Measurements from ENCODE around the gene TWIST2. TPM values are rescaled to one million over a fixed set of nuclear protein-coding genes. Genes with fewer than 3 reads are reported as not detected.
A peak's percentile ranks its signal among the peaks of the same experiment; 100 is the strongest.

The TWIST2 gene
- total RNA-seq, 2 experiments from 2014 or later: not detected

DNA sequence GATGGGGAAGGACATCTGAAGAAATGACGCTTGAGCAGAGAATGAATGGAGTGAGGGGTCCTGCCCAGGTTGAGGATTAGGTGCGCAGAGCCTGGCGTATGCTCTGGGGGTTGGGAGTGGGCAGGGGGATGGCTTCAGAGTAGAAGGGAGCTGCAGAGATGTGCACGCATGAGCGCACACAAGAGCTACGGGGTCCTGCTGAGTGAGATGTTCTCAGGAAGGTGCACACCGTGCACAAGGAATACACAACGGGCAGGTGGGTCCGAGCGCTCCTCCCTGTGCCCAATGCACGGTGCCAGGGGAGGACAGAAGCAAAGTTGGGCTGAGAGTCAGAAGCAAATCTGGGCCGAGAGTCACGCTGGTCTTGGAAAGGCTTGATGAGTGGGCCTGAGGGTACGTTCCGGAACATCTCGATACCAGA, 25.5 kb downstream of the TWIST2 start:
- Mint-ChIP-seq H3K9me3 (peaks cover 18% of the 10 kb centered on the region), H3K27me3 (peaks cover 2% of the 10 kb centered on the region), H3K4me1 (ENCODE audit: low read depth) (no peaks in the 10 kb centered on the region), H3K36me3 (no peaks in the 10 kb centered on the region), H3K27ac (no peak overlapping the region), H3K4me3 (no peak overlapping the region)
- intact Hi-C loops (cut with micrococcal nuclease): no loop called here
- DNase-seq: peak; percentile 4
- ChIA-PET POLR2A (no interaction called here), CTCF (no interaction called here)

DNA sequence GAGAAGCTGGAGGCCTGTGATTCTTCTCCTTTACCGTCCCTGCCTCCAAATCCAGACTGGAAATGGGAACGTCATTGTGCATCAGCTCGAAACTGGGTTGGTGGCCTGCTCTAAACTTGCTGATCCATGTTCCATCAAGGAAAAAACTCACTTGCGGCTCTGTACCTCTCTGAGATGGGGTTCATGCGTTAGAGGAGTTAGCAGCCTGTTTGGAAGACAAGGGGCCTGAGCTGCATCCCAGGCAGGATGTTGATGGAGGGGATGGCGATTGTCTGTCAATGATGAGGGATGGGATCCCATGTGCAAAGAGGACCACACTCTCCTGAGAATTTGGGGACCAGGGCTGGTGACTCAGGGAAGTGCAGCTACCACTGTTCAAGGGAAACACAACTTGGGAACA, 26.0 kb downstream of the TWIST2 start:
- H3K36me3 Mint-ChIP-seq: no peaks in the 10 kb centered on the region

DNA sequence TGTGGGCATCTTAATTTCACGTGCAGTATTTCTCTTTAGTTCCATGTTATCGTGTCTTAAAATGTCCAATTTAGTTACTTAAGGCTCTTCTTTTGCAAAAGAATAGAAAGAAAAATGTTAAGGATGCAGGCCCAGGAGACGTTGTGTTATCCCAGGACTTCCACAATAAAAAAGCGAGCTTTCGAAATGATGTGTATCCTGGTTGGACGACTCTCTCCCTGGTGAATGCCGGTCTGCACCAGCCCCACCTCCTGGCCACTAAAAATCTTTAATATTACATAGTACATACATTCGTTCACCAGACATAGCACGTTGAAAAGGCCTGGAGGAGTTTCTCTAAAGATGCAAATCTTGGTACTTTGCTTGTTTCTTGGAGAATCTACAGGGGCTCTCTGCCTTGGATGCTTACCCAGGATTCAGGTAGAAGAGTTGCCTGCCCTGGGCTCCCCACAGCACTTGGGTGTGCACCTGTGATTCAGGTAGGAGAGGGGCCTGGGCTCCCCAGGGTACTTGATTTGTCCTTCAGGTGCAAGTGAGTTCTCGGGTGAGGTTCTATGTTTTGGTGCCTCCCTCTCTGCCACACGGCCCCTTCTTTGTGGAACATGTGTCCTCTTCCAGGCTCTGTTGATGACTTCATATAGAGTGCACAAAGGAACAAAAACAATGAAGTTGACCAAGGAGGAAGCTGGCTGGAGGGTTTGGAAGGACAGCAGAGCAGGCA, 26.6 kb downstream of the TWIST2 start:
- Mint-ChIP-seq H3K9me3 (peaks cover 18% of the 10 kb centered on the region), H3K4me1 (ENCODE audit: low read depth) (no peaks in the 10 kb centered on the region), H3K36me3 (no peaks in the 10 kb centered on the region), H3K27me3 (peaks cover 2% of the 10 kb centered on the region), H3K27ac (no peak overlapping the region), H3K4me3 (no peak overlapping the region)
- ChIA-PET POLR2A (no interaction called here), CTCF (no interaction called here)
- DNase-seq: no peak
- intact Hi-C loops (cut with micrococcal nuclease): no loop called here

More for the DNA sequence above, 26.0 kb downstream of the TWIST2 start:
- Mint-ChIP-seq H3K27ac (no peak overlapping the region), H3K9me3 (peaks cover 18% of the 10 kb centered on the region), H3K4me3 (no peak overlapping the region), H3K4me1 (ENCODE audit: low read depth) (no peaks in the 10 kb centered on the region), H3K27me3 (peaks cover 2% of the 10 kb centered on the region)
- ChIA-PET CTCF (no interaction called here), POLR2A (no interaction called here)
- intact Hi-C loops (cut with micrococcal nuclease): no loop called here
- DNase-seq: no peak

DNA sequence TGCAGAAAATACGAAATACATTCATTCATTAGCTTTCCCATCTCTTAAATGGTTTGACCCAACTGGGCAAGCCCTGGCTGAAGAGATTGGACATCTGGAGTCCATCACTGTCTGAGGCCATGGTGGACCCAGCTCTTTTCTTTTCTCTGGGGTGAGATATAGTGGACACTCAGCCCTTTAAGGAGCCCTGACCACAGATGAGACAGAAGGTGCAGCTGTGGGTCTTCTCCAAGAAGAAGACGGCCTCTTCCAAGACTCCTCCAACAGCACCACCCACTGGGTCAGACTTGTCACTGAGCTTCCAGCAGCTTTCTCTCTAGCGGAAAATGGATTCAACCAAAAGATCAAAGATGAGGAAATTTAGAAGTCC, 27.2 kb downstream of the TWIST2 start:
- no peak for DNase-seq
- H3K9me3 Mint-ChIP-seq: peaks cover 18% of the 10 kb centered on the region
- ChIA-PET POLR2A (no interaction called here), CTCF (no interaction called here)
- intact Hi-C loops (cut with micrococcal nuclease): no loop called here
- no peak overlapping the region for H3K27ac Mint-ChIP-seq
- no peaks in the 10 kb centered on the region for H3K36me3 Mint-ChIP-seq
- no peak overlapping the region for H3K4me3 Mint-ChIP-seq
- H3K27me3 Mint-ChIP-seq: peaks cover 2% of the 10 kb centered on the region
- H3K4me1 Mint-ChIP-seq (ENCODE audit: low read depth): no peaks in the 10 kb centered on the region

DNA sequence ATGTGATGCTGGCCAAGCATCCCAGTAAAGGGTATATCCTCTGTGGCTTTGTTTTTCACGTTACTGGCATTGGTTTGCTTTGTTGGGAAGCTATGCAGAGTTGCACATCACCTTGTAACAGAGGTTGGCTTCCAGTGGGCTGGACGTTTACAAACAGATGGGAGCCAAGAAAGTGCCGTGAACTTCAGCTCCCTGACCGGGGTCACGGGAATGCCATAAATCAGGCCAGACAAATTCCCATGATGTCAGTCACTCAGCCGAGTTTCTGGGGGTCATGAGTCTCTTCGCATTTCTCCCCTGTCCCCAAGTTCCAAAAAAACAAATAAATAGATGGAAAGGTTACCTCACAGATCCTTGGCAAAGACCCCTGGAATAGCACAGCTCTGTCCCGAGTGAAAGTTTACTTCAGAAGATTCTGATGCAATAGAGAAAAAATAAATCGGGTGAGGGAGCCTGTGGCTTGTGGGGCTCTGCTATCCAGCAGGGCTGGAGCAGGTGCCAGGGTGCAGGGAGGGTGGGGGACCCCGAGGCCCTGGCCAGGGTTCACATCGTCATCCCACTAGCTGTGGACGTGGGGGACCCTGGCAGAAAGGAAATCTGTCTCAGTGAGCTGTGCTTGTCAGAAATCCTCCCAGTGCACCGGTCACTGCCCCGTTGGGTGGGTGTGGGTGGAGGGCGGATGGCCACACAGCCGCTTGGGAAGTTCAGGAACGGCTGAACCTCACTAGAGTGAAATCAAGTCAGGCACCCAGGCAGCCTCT, 27.8 kb downstream of the TWIST2 start:
- ChIA-PET POLR2A (no interaction called here), CTCF (no interaction called here)
- peaks cover 2% of the 10 kb centered on the region for H3K27me3 Mint-ChIP-seq
- no peaks in the 10 kb centered on the region for H3K4me1 Mint-ChIP-seq (ENCODE audit: low read depth)
- DNase-seq: no peak
- H3K4me3 Mint-ChIP-seq: no peak overlapping the region
- no peak overlapping the region for H3K27ac Mint-ChIP-seq
- intact Hi-C loops (cut with micrococcal nuclease): no loop called here
- H3K9me3 Mint-ChIP-seq: peaks cover 18% of the 10 kb centered on the region
- no peaks in the 10 kb centered on the region for H3K36me3 Mint-ChIP-seq

DNA sequence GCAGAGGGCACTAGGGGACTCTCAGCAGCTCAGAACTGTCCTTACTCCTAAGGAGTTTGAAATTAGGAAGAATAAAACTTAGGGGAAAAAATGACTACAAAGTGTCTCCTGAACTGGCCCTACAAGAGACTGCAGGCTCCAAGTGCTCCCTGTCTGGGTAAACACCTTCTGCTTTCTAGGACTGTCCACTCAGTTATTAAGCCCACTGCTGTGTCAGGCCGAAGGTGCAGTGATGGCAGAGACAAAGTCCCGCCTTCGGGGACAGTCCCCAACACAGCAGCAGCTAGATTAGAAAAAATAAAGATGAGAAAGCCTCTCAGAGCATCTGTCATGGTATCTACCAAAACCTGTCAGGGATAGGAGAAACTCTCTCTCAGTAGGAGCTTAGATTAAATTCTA, 28.3 kb downstream of the TWIST2 start:
- intact Hi-C loops (cut with micrococcal nuclease): no loop called here
- ChIA-PET CTCF (no interaction called here), POLR2A (no interaction called here)
- Mint-ChIP-seq H3K4me1 (ENCODE audit: low read depth) (no peaks in the 10 kb centered on the region), H3K4me3 (no peak overlapping the region), H3K9me3 (peaks cover 18% of the 10 kb centered on the region), H3K27me3 (peaks cover 2% of the 10 kb centered on the region), H3K27ac (no peak overlapping the region), H3K36me3 (no peaks in the 10 kb centered on the region)
- DNase-seq: no peak

DNA sequence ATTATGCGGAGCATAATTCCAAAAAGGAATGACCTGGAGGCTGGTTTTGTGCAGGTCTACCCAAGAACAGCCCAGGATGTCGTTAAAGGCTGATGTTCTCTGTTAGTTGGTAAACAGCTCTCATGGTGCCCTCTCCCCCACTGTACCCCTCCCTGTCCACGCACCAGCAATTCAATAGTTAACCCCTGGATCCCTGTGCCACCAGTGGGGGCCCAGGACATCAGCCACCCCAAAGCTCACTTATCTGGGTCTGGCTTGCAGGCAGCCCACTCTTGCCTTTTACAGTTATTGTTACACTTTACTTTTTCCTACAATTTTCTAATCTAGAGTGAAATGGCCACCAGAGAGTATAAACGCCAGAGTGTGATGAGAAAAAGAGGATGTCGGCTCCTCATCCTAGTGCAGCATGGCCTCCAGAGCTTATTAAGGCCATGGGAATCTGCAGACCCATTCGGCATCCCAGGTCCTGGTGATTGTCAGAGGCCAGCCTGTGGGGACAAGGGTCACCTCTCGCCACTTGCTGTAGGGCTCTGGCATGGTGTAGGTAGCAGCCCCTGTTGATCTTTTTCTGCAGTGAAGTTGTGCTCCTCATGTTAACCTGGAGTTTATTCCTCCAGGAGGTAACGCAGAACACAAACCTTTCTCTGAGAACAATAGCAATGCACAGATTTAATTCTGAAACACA, 30.3 kb downstream of the TWIST2 start:
- no peaks in the 10 kb centered on the region for H3K36me3 Mint-ChIP-seq
- ChIA-PET POLR2A (no interaction called here), CTCF (no interaction called here)
- H3K4me3 Mint-ChIP-seq: no peak overlapping the region
- H3K9me3 Mint-ChIP-seq: peaks cover 18% of the 10 kb centered on the region
- intact Hi-C loops (cut with micrococcal nuclease): no loop called here
- no peak overlapping the region for H3K27ac Mint-ChIP-seq
- no peaks in the 10 kb centered on the region for H3K4me1 Mint-ChIP-seq (ENCODE audit: low read depth)
- no peak for DNase-seq
- peaks cover 4% of the 10 kb centered on the region for H3K27me3 Mint-ChIP-seq

DNA sequence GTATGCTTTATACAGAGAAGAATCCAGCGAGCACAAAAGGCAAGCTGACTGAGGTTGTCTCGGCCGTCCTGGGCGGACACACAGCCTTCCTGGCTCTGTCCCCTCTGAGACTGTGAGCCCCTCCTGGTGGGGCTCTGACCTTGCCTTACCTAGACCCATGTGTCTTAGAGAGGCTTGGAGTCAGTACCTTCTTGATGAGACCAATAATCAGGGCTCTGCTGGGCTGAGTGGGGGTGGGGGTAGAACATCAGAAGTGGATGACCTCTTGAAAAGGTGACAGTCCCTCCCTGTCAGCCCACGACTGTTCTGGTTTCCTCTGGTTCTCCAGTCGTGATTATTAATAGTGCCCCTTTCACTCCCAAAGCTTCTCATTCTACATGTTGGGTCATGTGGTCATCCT, 31.2 kb downstream of the TWIST2 start:
- ChIA-PET POLR2A (no interaction called here), CTCF (no interaction called here)
- H3K27me3 Mint-ChIP-seq: peaks cover 4% of the 10 kb centered on the region
- DNase-seq: no peak
- no peaks in the 10 kb centered on the region for H3K4me1 Mint-ChIP-seq (ENCODE audit: low read depth)
- H3K27ac Mint-ChIP-seq: no peak overlapping the region
- H3K9me3 Mint-ChIP-seq: peaks cover 18% of the 10 kb centered on the region
- no peaks in the 10 kb centered on the region for H3K36me3 Mint-ChIP-seq
- intact Hi-C loops (cut with micrococcal nuclease): no loop called here
- H3K4me3 Mint-ChIP-seq: no peak overlapping the region

DNA sequence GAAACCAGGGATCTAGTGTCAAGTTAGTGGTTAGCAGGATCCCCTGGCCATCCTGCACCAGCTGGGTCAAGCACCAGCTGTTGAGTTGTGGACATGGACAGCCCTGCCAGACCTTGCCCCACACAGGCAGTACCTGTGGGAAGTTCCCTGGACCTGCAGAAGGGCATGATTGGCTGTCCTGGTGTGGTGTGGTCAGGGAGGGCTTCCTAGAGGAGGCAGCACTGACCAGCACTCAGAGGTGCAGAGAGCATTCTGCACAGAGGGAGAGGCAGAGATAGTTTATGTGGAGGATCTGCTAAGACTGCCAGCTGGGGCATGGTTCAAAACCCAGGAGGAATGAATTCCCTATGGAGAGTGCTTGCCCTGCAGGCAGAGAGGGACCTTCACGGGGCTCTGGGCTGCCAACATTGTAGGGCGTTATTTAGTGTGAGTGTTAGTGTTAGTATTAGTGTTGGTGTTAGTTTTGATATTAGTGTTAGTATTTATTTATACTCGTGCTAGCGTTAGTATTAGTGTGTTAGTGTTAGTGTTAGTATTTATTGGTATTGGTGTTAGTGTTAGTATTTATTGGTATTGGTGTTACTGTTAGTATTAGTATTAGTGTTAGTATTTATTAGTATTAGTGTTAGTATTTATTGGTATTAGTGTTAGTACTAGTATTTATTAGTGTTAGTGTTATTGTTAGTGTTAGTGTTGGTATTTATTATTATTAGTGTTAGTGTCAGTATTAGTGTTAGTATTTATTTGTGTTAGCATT, 31.9 kb downstream of the TWIST2 start:
- Mint-ChIP-seq H3K4me1 (ENCODE audit: low read depth) (no peaks in the 10 kb centered on the region), H3K36me3 (no peaks in the 10 kb centered on the region), H3K9me3 (peaks cover 18% of the 10 kb centered on the region), H3K27me3 (peaks cover 6% of the 10 kb centered on the region), H3K4me3 (no peak overlapping the region), H3K27ac (no peak overlapping the region)
- DNase-seq: peak; percentile 27
- intact Hi-C loops (cut with micrococcal nuclease): no loop called here
- POLR2A ChIA-PET: no interaction called here
- CTCF ChIA-PET: no interaction called here

DNA sequence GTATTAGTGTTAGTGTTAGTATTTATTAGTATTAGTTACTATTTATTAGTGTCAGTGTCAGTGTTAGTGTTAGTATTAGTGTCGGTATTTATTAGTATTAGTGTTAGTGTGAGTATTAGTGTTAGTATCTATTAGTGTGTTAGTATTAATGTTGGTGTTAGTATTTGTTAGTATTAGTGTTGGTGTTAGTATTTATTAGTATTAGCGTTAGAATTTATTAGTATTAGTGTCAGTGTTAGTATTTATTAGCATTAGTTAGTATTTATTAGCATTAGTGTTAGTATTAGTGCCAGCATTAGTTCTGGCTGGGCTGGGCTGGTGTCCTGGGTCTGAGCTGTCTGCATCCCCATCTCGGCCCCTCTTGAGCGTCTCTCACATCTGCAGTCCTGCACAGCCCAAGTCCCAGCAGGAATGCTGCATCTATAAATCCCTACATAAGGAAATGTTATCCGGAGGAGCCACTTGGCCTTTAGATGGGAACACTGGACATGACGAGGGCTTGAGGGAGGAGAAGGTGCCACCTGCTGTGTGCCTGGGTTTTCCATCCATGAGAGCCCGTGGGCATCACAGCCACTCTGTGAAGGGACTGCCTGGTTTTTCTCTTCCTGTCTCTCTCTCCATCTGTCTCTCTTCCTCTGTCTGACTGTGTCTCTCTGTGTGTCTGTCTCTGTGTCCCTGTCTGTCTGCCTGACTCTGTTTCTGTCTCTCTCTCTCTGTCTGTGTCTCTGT, 33.6 kb downstream of the TWIST2 start:
- H3K9me3 Mint-ChIP-seq: peaks cover 15% of the 10 kb centered on the region
- intact Hi-C loops (cut with micrococcal nuclease): no loop called here
- ChIA-PET POLR2A (no interaction called here), CTCF (no interaction called here)
- H3K4me1 Mint-ChIP-seq (ENCODE audit: low read depth): no peaks in the 10 kb centered on the region
- no peak overlapping the region for H3K4me3 Mint-ChIP-seq
- no peak overlapping the region for H3K27ac Mint-ChIP-seq
- peak; percentile 41 for DNase-seq
- peaks cover 10% of the 10 kb centered on the region for H3K27me3 Mint-ChIP-seq
- H3K36me3 Mint-ChIP-seq: no peaks in the 10 kb centered on the region

DNA sequence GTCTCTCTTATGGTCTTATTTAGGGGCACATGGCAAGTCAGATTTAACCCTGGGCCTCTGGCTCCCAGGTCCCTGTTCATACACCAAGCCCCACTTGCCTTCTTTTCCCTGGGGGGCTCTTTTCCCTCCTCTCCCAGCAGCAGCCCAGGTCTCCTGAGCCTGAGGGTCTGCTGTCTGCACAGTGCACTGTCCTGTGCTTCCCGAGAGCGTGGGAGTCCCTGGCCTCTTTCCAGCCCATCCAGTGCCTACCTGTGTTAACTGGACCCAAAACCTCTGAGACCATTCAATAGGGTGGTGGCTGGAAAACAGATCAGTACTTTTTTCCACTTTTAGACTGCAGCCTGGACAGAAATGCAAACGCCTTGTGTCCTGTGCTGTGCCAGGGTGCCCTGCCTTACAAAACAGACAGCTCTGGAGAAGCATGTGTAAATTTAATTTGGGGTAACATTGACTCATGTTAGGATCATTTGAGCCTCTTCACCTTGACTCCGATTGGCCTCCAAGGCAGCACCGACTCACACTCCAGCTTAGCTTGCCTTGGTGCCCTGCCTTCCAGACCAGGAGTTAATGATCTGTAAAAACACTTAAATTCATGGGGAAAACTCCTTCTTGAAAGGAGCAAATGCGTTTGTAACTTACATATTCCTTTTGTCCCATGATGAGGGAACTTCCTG, 34.3 kb downstream of the TWIST2 start:
- DNase-seq: no peak
- peaks cover 9% of the 10 kb centered on the region for H3K9me3 Mint-ChIP-seq
- intact Hi-C loops (cut with micrococcal nuclease): no loop called here
- ChIA-PET POLR2A (no interaction called here), CTCF (no interaction called here)
- no peak overlapping the region for H3K27ac Mint-ChIP-seq
- H3K36me3 Mint-ChIP-seq: no peaks in the 10 kb centered on the region
- no peak overlapping the region for H3K4me3 Mint-ChIP-seq
- H3K27me3 Mint-ChIP-seq: peaks cover 12% of the 10 kb centered on the region
- no peaks in the 10 kb centered on the region for H3K4me1 Mint-ChIP-seq (ENCODE audit: low read depth)

Data from activated CD4-positive, alpha-beta memory T cell treated with anti-CD3 and anti-CD28 coated beads for 36 hours (primary cell).